HUES48 (cell line): ENCODE measurements around the gene NTSR1.

Source experiments
- H3K27ac ChIP-seq: one replicate; pipeline ENCODE4 v1.7.0; 2013; ENCODE audit warnings: low read depth, low read length, inconsistent platforms
- H3K27me3 ChIP-seq: 2 replicates; pipeline ENCODE4 v1.6.1; 2013; ENCODE audit warnings: mild to moderate bottlenecking, low read length; ENCODE audit not compliant: control insufficient read depth, insufficient read depth
- H3K36me3 ChIP-seq: 2 replicates; pipeline ENCODE4 v1.6.1; 2013; ENCODE audit warnings: low read length; ENCODE audit not compliant: control insufficient read depth, insufficient read depth
- H3K4me1 ChIP-seq: 2 replicates; pipeline ENCODE4 v1.6.1; 2013; ENCODE audit warnings: mild to moderate bottlenecking, low read length; ENCODE audit not compliant: control insufficient read depth, insufficient read depth
- H3K4me3 ChIP-seq: 2 replicates; pipeline ENCODE4 v1.5.1; 2013; ENCODE audit warnings: mild to moderate bottlenecking, low read depth, low read length
- H3K9ac ChIP-seq: 2 replicates; pipeline ENCODE4 v1.6.1; 2013; ENCODE audit warnings: mild to moderate bottlenecking, low read depth, low read length, moderate library complexity
- H3K9me3 ChIP-seq: 2 replicates; pipeline ENCODE4 v1.6.1; 2013; ENCODE audit warnings: low read length; ENCODE audit not compliant: control insufficient read depth, insufficient read depth

Gene NTSR1

GRCh38 chr20:62736026-62736406 lies 27.4 kb downstream of the NTSR1 start:
- Histone ChIP-seq H3K27me3 (no peaks in the 10 kb centered on the region), H3K27ac (no peak overlapping the region), H3K9me3 (no peaks in the 10 kb centered on the region), H3K36me3 (no peaks in the 10 kb centered on the region), H3K4me1 (0 out of 2 replicates have a peak, but pooled peaks cover 1% of the 10 kb centered on the region), H3K4me3 (no peak overlapping the region), H3K9ac (no peak overlapping the region)

GRCh38 chr20:62736407-62737071 lies 27.9 kb downstream of the NTSR1 start:
- Histone ChIP-seq H3K9me3 (no peaks in the 10 kb centered on the region), H3K27ac (no peak overlapping the region), H3K4me1 (peaks cover 4% of the 10 kb centered on the region; the same call in 1 of the 2 replicates), H3K4me3 (no peak overlapping the region), H3K36me3 (no peaks in the 10 kb centered on the region), H3K9ac (no peak overlapping the region), H3K27me3 (no peaks in the 10 kb centered on the region)

- no peaks in the 10 kb centered on the region for H3K36me3 ChIP-seq
- no peak overlapping the region for H3K9ac ChIP-seq
- H3K27ac ChIP-seq = no peak overlapping the region
- no peak overlapping the region for H3K4me3 ChIP-seq
- H3K9me3 ChIP-seq = no peaks in the 10 kb centered on the region
- H3K4me1 ChIP-seq = peaks cover 7% of the 10 kb centered on the region; the same call in 1 of the 2 replicates
- H3K27me3 ChIP-seq = no peaks in the 10 kb centered on the region
These were observed 28.7 kb downstream of the NTSR1 start for GRCh38 chr20:62737271-62737811.

GRCh38 chr20:62738025-62738881 lies 29.6 kb downstream of the NTSR1 start:
- no peaks in the 10 kb centered on the region for H3K9me3 ChIP-seq
- no peaks in the 10 kb centered on the region for H3K36me3 ChIP-seq
- H3K27me3 ChIP-seq = no peaks in the 10 kb centered on the region
- no peak overlapping the region for H3K4me3 ChIP-seq
- H3K4me1 ChIP-seq = peaks cover 7% of the 10 kb centered on the region; the same call in 1 of the 2 replicates
- no peak overlapping the region for H3K27ac ChIP-seq
- H3K9ac ChIP-seq = no peak overlapping the region

- no peaks in the 10 kb centered on the region for H3K9me3 ChIP-seq
- no peak overlapping the region for H3K27ac ChIP-seq
- H3K36me3 ChIP-seq = no peaks in the 10 kb centered on the region
- no peak overlapping the region for H3K9ac ChIP-seq
- H3K4me1 ChIP-seq = peaks cover 7% of the 10 kb centered on the region; the same call in 1 of the 2 replicates
- no peak overlapping the region for H3K4me3 ChIP-seq
- H3K27me3 ChIP-seq = no peaks in the 10 kb centered on the region
These were observed 30.4 kb downstream of the NTSR1 start for GRCh38 chr20:62739067-62739466.

- no peaks in the 10 kb centered on the region for H3K27me3 ChIP-seq
- no peak overlapping the region for H3K4me3 ChIP-seq
- H3K4me1 ChIP-seq = peaks cover 7% of the 10 kb centered on the region; the same call in 1 of the 2 replicates
- no peaks in the 10 kb centered on the region for H3K9me3 ChIP-seq
- peak overlapping the region; percentile 82 for H3K27ac ChIP-seq
- H3K36me3 ChIP-seq = no peaks in the 10 kb centered on the region
- H3K9ac ChIP-seq = no peak overlapping the region
These were observed 31.1 kb downstream of the NTSR1 start for GRCh38 chr20:62739581-62740285.

GRCh38 chr20:62740286-62741141 lies 31.9 kb downstream of the NTSR1 start:
- H3K27ac ChIP-seq = peak overlapping the region; percentile 78
- peaks cover 7% of the 10 kb centered on the region; the same call in 1 of the 2 replicates for H3K4me1 ChIP-seq
- no peak overlapping the region for H3K9ac ChIP-seq
- H3K27me3 ChIP-seq = no peaks in the 10 kb centered on the region
- no peak overlapping the region for H3K4me3 ChIP-seq
- H3K9me3 ChIP-seq = no peaks in the 10 kb centered on the region
- H3K36me3 ChIP-seq = no peaks in the 10 kb centered on the region

- H3K4me1 ChIP-seq = peaks cover 7% of the 10 kb centered on the region; the same call in 1 of the 2 replicates
- no peak overlapping the region for H3K4me3 ChIP-seq
These were observed 32.6 kb downstream of the NTSR1 start for GRCh38 chr20:62741191-62741691.

GRCh38 chr20:62741701-62742491 lies 33.3 kb downstream of the NTSR1 start:
- H3K36me3 ChIP-seq = no peaks in the 10 kb centered on the region
- H3K27ac ChIP-seq = peak overlapping the region; percentile 32
- no peak overlapping the region for H3K9ac ChIP-seq
- H3K9me3 ChIP-seq = no peaks in the 10 kb centered on the region
- no peak overlapping the region for H3K4me3 ChIP-seq
- peaks cover 7% of the 10 kb centered on the region; the same call in 1 of the 2 replicates for H3K4me1 ChIP-seq
- H3K27me3 ChIP-seq = no peaks in the 10 kb centered on the region

More at GRCh38 chr20:62741191-62741691, 32.6 kb downstream of the NTSR1 start:
- Histone ChIP-seq H3K27ac (peak overlapping the region; percentile 78), H3K9me3 (no peaks in the 10 kb centered on the region), H3K9ac (no peak overlapping the region), H3K36me3 (no peaks in the 10 kb centered on the region), H3K27me3 (no peaks in the 10 kb centered on the region)
